DOHH2 (cell line): ENCODE data around the gene P3H4.

Experiments used
- EZH2phosphoT487 ChIP-seq: fragments of 200-600 bp; sonication (generic); IDR thresholded peaks from 2 replicates; pipeline ENCODE4 v1.6.1; 2017; ENCODE audit warnings: borderline replicate concordance, mild to moderate bottlenecking, antibody characterized with exemption, low read length, moderate library complexity, mixed read lengths
- TF ChIP-seq, protein P1 (sequence below): fragments of 200-600 bp; sonication (generic); IDR thresholded peaks from one replicate; pipeline ENCODE4 v1.5.1; 2014; ENCODE audit warnings: antibody characterized with exemption, mild to moderate bottlenecking, low read depth, low read length; ENCODE audit not compliant: poor library complexity, severe bottlenecking

- TF ChIP-seq, protein P1, sequence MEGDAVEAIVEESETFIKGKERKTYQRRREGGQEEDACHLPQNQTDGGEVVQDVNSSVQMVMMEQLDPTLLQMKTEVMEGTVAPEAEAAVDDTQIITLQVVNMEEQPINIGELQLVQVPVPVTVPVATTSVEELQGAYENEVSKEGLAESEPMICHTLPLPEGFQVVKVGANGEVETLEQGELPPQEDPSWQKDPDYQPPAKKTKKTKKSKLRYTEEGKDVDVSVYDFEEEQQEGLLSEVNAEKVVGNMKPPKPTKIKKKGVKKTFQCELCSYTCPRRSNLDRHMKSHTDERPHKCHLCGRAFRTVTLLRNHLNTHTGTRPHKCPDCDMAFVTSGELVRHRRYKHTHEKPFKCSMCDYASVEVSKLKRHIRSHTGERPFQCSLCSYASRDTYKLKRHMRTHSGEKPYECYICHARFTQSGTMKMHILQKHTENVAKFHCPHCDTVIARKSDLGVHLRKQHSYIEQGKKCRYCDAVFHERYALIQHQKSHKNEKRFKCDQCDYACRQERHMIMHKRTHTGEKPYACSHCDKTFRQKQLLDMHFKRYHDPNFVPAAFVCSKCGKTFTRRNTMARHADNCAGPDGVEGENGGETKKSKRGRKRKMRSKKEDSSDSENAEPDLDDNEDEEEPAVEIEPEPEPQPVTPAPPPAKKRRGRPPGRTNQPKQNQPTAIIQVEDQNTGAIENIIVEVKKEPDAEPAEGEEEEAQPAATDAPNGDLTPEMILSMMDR, result no peak
- TF ChIP-seq EZH2phosphoT487, result no peak
Measured at GRCh38 chr17:41824086-41824485, 12.3 kb upstream of the P3H4 start.
